Thyroid gland (tissue), 4 donors: ENCODE results near the gene CADPS. TPM values are rescaled to one million over a fixed set of nuclear protein-coding genes. Genes with fewer than 3 reads are reported as not detected.

Experiments used
- DNase-seq, 2 donors: peaks; one replicate each; pipeline ENCODE4 v3.0.0-alpha.2; 2019
- H3K27ac ChIP-seq, 3 donors: fragments of 200-600 bp; sonication (generic); 1 replicate in 2 of 3; 2 replicates in 1 of 3; pipeline ENCODE4 v1.5.1; 2016 to 2019; ENCODE audit warnings: mild to moderate bottlenecking in 1 of 3, moderate library complexity in 1 of 3
- H3K27me3 ChIP-seq: fragments of 200-600 bp; sonication (generic); one replicate; pipeline ENCODE4 v1.5.1; 2019
- H3K36me3 ChIP-seq, 2 donors: fragments of 200-600 bp; sonication (generic); one replicate each; pipeline ENCODE4 v1.5.1; 2016 to 2019
- H3K4me1 ChIP-seq, 2 donors: fragments of 200-600 bp; sonication (generic); one replicate each; pipeline ENCODE4 v1.5.1; 2017 to 2019
- H3K4me3 ChIP-seq, 3 donors: fragments of 200-600 bp; sonication (generic); replicated peaks in 1 of 3; 1 replicate in 2 of 3; 2 replicates in 1 of 3; pipeline ENCODE4 v1.5.1; 2016; ENCODE audit warnings: mild to moderate bottlenecking in 1 of 3
- H3K9me3 ChIP-seq: fragments of 200-600 bp; sonication (generic); one replicate; pipeline ENCODE4 v1.5.1; 2017
- CTCF ChIP-seq, 6 experiments: fragments of 200-600 bp in 3 of 6; fragments of 450-650 bp in 3 of 6; sonication (generic) in 3 of 6; IDR thresholded peaks; one replicate each; pipeline ENCODE4 v1.5.1; 2016 to 2019; ENCODE audit warnings: antibody characterized with exemption in 6 of 6, mild to moderate bottlenecking in 2 of 6, inconsistent platforms in 1 of 6, moderate library complexity in 1 of 6
- POLR2A ChIP-seq, 2 donors: fragments of 450-650 bp; IDR thresholded peaks; one replicate each; pipeline ENCODE4 v1.6.1; 2017; ENCODE audit warnings: antibody characterized with exemption in 2 of 2, mild to moderate bottlenecking in 2 of 2, moderate library complexity in 1 of 2
- WGBS, 2 donors: methylation state at CpG; one replicate each; pipeline ENCODE4 v1.1.5; 2017; 5-methylcytosine and 5-hydroxymethylcytosine counted together
- intact Hi-C: fragments of 100-400 bp; cut with DNase I; formaldehyde crosslinking; loops from one replicate; pipeline ENCODE4 v1.15.1; 2023
- total RNA-seq, 4 donors: library from RNA; depleted of rRNA; stranded (reverse); fragments of >200 nt; gene quantifications; one replicate each; pipeline ENCODE4 v1.2.3, GENCODE V29; 2016

CADPS gene
- total RNA-seq, 4 donors from 2014 or later: 1.6 to 9.5 TPM; not detected in 2

- H3K9me3 ChIP-seq: no peaks in the 10 kb centered on the region
- no peak for DNase-seq
- H3K27me3 ChIP-seq: no peaks in the 10 kb centered on the region
- H3K4me3 ChIP-seq: no peak overlapping the region
- H3K27ac ChIP-seq: no peak overlapping the region
- intact Hi-C loops: no loop called here
- peaks cover 0 to 6% of the 10 kb centered on the region in 2 donors for H3K4me1 ChIP-seq
- no peak for TF ChIP-seq POLR2A (IDR thresholded peaks at IDR 0.05)
- TF ChIP-seq CTCF (IDR thresholded peaks at IDR 0.05): no peak
- H3K36me3 ChIP-seq: no peaks in the 10 kb centered on the region
- 88 to 93% methylated on average over 3 of the region's 3 CpGs for whole genome bisulfite sequencing, 2 donors
These were observed 98.1 kb downstream of the CADPS start for GRCh38 chr3:62777130-62777529.

GRCh38 chr3:62774221-62774620, 101.0 kb downstream of the CADPS start:
- Histone ChIP-seq H3K27ac (no peak overlapping the region), H3K4me3 (no peak overlapping the region), H3K9me3 (no peaks in the 10 kb centered on the region), H3K4me1 (peaks cover 0 to 6% of the 10 kb centered on the region in 2 donors), H3K36me3 (no peaks in the 10 kb centered on the region), H3K27me3 (no peaks in the 10 kb centered on the region)
- no peak for DNase-seq
- 17 to 24% methylated on average over 2 of the region's 2 CpGs for WGBS, 2 donors
- intact Hi-C loops: no loop called here
- TF ChIP-seq POLR2A (IDR thresholded peaks at IDR 0.05): no peak
- no peak for TF ChIP-seq CTCF (IDR thresholded peaks at IDR 0.05)

GRCh38 chr3:62771331-62772072, 103.7 kb downstream of the CADPS start:
- TF ChIP-seq POLR2A (IDR thresholded peaks at IDR 0.05) (no peak), CTCF (IDR thresholded peaks at IDR 0.05) (no peak)
- H3K27ac ChIP-seq: no peak overlapping the region
- no peaks in the 10 kb centered on the region for H3K36me3 ChIP-seq
- intact Hi-C loops: no loop called here
- H3K4me3 ChIP-seq: no peak overlapping the region
- no peaks in the 10 kb centered on the region for H3K9me3 ChIP-seq
- peaks cover 0 to 6% of the 10 kb centered on the region in 2 donors for H3K4me1 ChIP-seq
- DNase-seq: no peak
- no peaks in the 10 kb centered on the region for H3K27me3 ChIP-seq
- 81 to 83% methylated on average over 7 of the region's 7 CpGs for WGBS, 2 donors

- H3K4me1 ChIP-seq: peaks cover 0 to 3% of the 10 kb centered on the region in 2 donors
- H3K4me3 ChIP-seq: no peak overlapping the region
- 55 to 59% methylated on average over 2 of the region's 2 CpGs for WGBS, 2 donors
- intact Hi-C loops: no loop called here
- no peaks in the 10 kb centered on the region for H3K36me3 ChIP-seq
- H3K27ac ChIP-seq: no peak overlapping the region
- no peaks in the 10 kb centered on the region for H3K27me3 ChIP-seq
- TF ChIP-seq CTCF (IDR thresholded peaks at IDR 0.05): no peak
- no peak for TF ChIP-seq POLR2A (IDR thresholded peaks at IDR 0.05)
- no peak for DNase-seq
- H3K9me3 ChIP-seq: no peaks in the 10 kb centered on the region
These were observed 106.3 kb downstream of the CADPS start for GRCh38 chr3:62768896-62769295.

- no peaks in the 10 kb centered on the region for H3K4me1 ChIP-seq
- H3K4me3 ChIP-seq: no peak overlapping the region
- 82 to 89% methylated on average over 1 of the region's 1 CpG for WGBS, 2 donors
- no peak for DNase-seq
- H3K27ac ChIP-seq: no peak overlapping the region
- intact Hi-C loops: no loop called here
- no peaks in the 10 kb centered on the region for H3K27me3 ChIP-seq
- H3K9me3 ChIP-seq: no peaks in the 10 kb centered on the region
- no peaks in the 10 kb centered on the region for H3K36me3 ChIP-seq
- TF ChIP-seq CTCF (IDR thresholded peaks at IDR 0.05) (no peak), POLR2A (IDR thresholded peaks at IDR 0.05) (no peak)
These were observed 113.5 kb downstream of the CADPS start for GRCh38 chr3:62761711-62762110.
